HL-60 (cell line): ENCODE data around the gene PRR18.

Source experiments
- CTCF ChIP-seq: IDR thresholded peaks from one replicate; pipeline ENCODE4 v1.5.1; 2011; ENCODE audit warnings: low read length, control low read depth, inconsistent platforms; ENCODE audit not compliant: insufficient read depth
- POLR2AphosphoS5 ChIP-seq: IDR thresholded peaks from 2 replicates; pipeline ENCODE4 v1.6.1; 2012; ENCODE audit warnings: low read depth

- TF ChIP-seq CTCF: no peak
- peak; percentile 18; the same call in 1 of the 2 replicates for TF ChIP-seq POLR2AphosphoS5
These were observed 30.7 kb upstream of the PRR18 start for GRCh38 chr6:166338854-166339253.
